ENCODE results near the gene COL5A2. TPM values are rescaled to one million over a fixed set of nuclear protein-coding genes. Genes with fewer than 3 reads are reported as not detected.
A peak's percentile ranks its signal among the peaks of the same experiment; 100 is the strongest.

COL5A2 gene
- total RNA-seq, 1 donor from 2014 or later = 6.8 TPM

DNA sequence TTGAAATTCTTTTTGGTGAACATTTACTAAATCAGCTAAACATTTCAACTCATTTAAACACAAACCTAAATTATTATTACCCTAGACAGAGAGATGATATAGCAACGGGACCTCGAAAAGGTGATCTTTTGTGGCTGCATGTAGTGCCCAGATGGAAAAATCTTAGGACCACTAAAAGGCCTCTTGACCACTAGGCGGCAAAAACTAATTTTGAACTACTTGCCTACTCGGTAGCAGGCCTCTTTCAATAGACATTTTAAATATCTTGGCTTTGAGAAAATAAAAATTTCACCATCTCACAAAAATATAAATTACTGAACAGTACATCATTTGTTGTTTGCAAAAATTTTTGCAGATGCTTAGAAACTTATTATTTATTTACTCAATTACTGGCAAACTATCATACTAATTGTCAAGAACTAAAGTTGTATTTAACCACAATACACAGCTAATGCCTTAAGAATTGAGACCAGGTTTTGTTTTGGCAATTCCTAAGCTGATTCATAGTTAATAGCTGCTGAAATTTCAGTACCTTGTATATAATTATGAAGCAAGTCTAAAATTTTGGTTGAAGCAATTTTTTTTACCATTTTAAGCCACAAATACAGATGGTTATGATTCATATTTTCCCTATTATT lies 196.0 kb downstream of the COL5A2 start:
- intact Hi-C loops (cut with DNase I) = loop anchor here (10.0 kb wide), 1 partner anchor 459 kb away; no protein-coding TSS in a partner anchor
- peak; percentile 51 for ATAC-seq (ENCODE audit: poor library complexity)
- DNase-seq = no peak

Small RNA genes lying within 50 kb of the gene (microRNA-seq; reads per million reads assigned to microRNA genes)
- not detected for gene MIR3129
- not detected for gene MIR3606

Other genes with a start within 250 kb of the COL5A2 start
- 47.0 TPM for gene COL3A1, start 205.4 kb downstream of the COL5A2 start, total RNA-seq